Measurements from ENCODE around the gene SHLD3. TPM values are rescaled to one million over a fixed set of nuclear protein-coding genes. Genes with fewer than 3 reads are reported as not detected.

The SHLD3 gene, protein sequence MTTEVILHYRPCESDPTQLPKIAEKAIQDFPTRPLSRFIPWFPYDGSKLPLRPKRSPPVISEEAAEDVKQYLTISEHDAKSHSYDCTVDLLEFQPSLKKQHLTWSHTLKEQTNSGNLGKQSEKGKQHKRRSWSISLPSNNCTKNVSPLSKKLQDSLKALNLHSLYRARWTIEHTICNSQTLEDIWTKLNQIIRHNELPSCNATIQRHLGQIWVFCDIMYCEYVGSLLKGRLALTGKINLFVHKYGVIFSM
- total RNA-seq = 0.58 and 1.2 TPM in 2 replicates

DNA sequence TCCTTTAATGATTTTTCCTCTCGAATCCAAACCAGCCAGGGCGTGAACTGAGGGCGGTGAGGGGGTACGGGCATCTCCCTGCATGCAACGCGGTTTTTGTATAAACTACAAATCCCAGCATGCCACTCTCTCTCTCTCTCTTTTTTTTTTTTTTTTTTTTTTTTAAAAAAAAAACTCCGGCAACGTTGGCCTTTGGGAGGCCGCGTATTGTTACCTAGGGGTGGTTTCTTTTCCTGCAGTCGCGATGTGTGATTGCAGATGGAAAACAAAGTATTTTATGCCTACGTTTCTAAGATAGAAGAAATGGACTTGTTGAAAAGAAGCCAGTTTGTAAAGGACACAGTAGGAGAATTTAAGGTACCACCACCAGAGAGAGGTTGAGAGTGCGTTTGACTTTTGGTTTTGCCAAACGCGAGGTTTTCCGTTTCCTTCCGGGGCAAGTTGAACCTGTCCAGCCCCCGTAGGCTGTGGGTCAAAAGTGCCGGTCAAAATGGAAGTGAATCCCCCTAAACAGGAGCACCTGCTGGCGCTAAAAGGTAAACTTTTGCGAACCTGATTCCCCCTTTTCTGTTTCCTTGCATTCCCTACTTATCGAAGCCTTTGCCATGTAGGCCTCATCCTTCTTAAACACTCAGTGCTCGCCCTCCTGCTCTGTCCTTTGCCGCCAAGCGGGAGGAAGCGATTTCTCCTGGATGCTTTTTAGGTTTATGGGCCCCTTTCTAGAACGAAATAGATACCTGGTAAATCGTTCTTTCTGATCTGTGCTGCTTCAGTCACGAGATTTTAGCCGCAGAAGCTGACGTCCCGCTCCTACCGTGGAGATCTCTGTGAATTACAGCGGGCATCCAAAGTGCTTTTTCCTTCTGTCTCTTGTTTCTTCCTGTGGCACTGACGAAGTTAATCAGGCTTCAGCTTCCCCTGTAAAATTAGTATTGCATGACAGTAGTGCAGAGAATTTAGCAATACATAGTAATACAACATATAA, at the start of gene SHLD3, which contains the start of gene TRAPPC13:
SHLD3 (plus strand) TSS at position 457 of the 985 bp plus-strand sequence. CDS start 4,561 bp downstream, outside the sequence.
TRAPPC13 (plus strand) TSS at position 457 of the 985 bp plus-strand sequence; CDS start at position 491, 34 bp downstream.

GRCh38 chr5:65624025-65624570, 729 bp upstream of the SHLD3 start, which contains the start of gene TRIM23:
Gene TRIM23, minus strand, starts transcription at chr5:65624333. Its CDS starts 59 bp downstream, at chr5:65624274.

Other genes starting within 250 kb of the SHLD3 start
- 17.3 and 28.2 TPM in 2 replicates for gene ADAMTS6, start 143.1 kb upstream of the SHLD3 start, total RNA-seq
- gene CENPK, start 61.9 kb upstream of the SHLD3 start, total RNA-seq = 14.7 and 20.7 TPM in 2 replicates
- gene PPWD1, start 61.7 kb upstream of the SHLD3 start, total RNA-seq = 25.9 and 34.6 TPM in 2 replicates
- gene TRIM23, start 694 bp upstream of the SHLD3 start, total RNA-seq = 11.0 and 15.6 TPM in 2 replicates
- 20.2 and 21.4 TPM in 2 replicates for gene TRAPPC13, start within 50 bp of the SHLD3 start, total RNA-seq
- gene SGTB, start 97.1 kb downstream of the SHLD3 start, total RNA-seq = 15.6 and 26.6 TPM in 2 replicates
- 38.9 and 45.0 TPM in 2 replicates for gene NLN, start 97.2 kb downstream of the SHLD3 start, total RNA-seq

Data from myometrial cell (primary cell).